Thyroid gland (tissue), 4 donors: Measurements from ENCODE around the gene STRN3. TPM values are rescaled to one million over a fixed set of nuclear protein-coding genes. Genes with fewer than 3 reads are reported as not detected.

Experiments used
- DNase-seq, 2 donors: peaks; one replicate each; pipeline ENCODE4 v3.0.0-alpha.2; 2019
- H3K27ac ChIP-seq, 3 donors: fragments of 200-600 bp; sonication (generic); 1 replicate in 2 of 3; 2 replicates in 1 of 3; pipeline ENCODE4 v1.5.1; 2016 to 2019; ENCODE audit warnings: mild to moderate bottlenecking in 1 of 3, moderate library complexity in 1 of 3
- H3K27me3 ChIP-seq: fragments of 200-600 bp; sonication (generic); one replicate; pipeline ENCODE4 v1.5.1; 2019
- H3K36me3 ChIP-seq, 2 donors: fragments of 200-600 bp; sonication (generic); one replicate each; pipeline ENCODE4 v1.5.1; 2016 to 2019
- H3K4me1 ChIP-seq, 2 donors: fragments of 200-600 bp; sonication (generic); one replicate each; pipeline ENCODE4 v1.5.1; 2017 to 2019
- H3K4me3 ChIP-seq, 3 donors: fragments of 200-600 bp; sonication (generic); replicated peaks in 1 of 3; 1 replicate in 2 of 3; 2 replicates in 1 of 3; pipeline ENCODE4 v1.5.1; 2016; ENCODE audit warnings: mild to moderate bottlenecking in 1 of 3
- H3K9me3 ChIP-seq: fragments of 200-600 bp; sonication (generic); one replicate; pipeline ENCODE4 v1.5.1; 2017
- CTCF ChIP-seq, 6 experiments: fragments of 200-600 bp in 3 of 6; fragments of 450-650 bp in 3 of 6; sonication (generic) in 3 of 6; IDR thresholded peaks; one replicate each; pipeline ENCODE4 v1.5.1; 2016 to 2019; ENCODE audit warnings: antibody characterized with exemption in 6 of 6, mild to moderate bottlenecking in 2 of 6, inconsistent platforms in 1 of 6, moderate library complexity in 1 of 6
- POLR2A ChIP-seq, 2 donors: fragments of 450-650 bp; IDR thresholded peaks; one replicate each; pipeline ENCODE4 v1.6.1; 2017; ENCODE audit warnings: antibody characterized with exemption in 2 of 2, mild to moderate bottlenecking in 2 of 2, moderate library complexity in 1 of 2
- WGBS, 2 donors: methylation state at CpG; one replicate each; pipeline ENCODE4 v1.1.5; 2017; 5-methylcytosine and 5-hydroxymethylcytosine counted together
- intact Hi-C: fragments of 100-400 bp; cut with DNase I; formaldehyde crosslinking; loops from one replicate; pipeline ENCODE4 v1.15.1; 2023
- total RNA-seq, 4 donors: library from RNA; depleted of rRNA; stranded (reverse); fragments of >200 nt; gene quantifications; one replicate each; pipeline ENCODE4 v1.2.3, GENCODE V29; 2016

STRN3 gene
- total RNA-seq, 4 donors from 2014 or later, result 46.3 to 77.5 (median 53.6) TPM

GRCh38 chr14:30893819-30894218 is 132.4 kb downstream of the STRN3 start:
- intact Hi-C loops, result no loop called here

GRCh38 chr14:30889244-30889594 is 137.0 kb downstream of the STRN3 start:
- TF ChIP-seq CTCF (IDR thresholded peaks at IDR 0.05) (no peak), POLR2A (IDR thresholded peaks at IDR 0.05) (no peak)
- no peaks in the 10 kb centered on the region for H3K4me1 ChIP-seq
- H3K4me3 ChIP-seq, result no peak overlapping the region
- 72 to 73% methylated on average over 4 of the region's 4 CpGs for WGBS, 2 donors
- no peaks in the 10 kb centered on the region for H3K36me3 ChIP-seq
- H3K27ac ChIP-seq, result no peak overlapping the region
- H3K9me3 ChIP-seq, result no peaks in the 10 kb centered on the region
- DNase-seq, result no peak
- no peaks in the 10 kb centered on the region for H3K27me3 ChIP-seq
- intact Hi-C loops, result no loop called here

More at GRCh38 chr14:30893819-30894218, 132.4 kb downstream of the STRN3 start:
- Histone ChIP-seq H3K27ac (no peak overlapping the region), H3K4me3 (no peak overlapping the region), H3K27me3 (no peaks in the 10 kb centered on the region), H3K36me3 (peaks cover 0 to 9% of the 10 kb centered on the region in 2 donors), H3K4me1 (no peaks in the 10 kb centered on the region), H3K9me3 (no peaks in the 10 kb centered on the region)
- 95 to 96% methylated on average over 2 of the region's 2 CpGs for WGBS, 2 donors
- no peak for DNase-seq
- TF ChIP-seq CTCF (IDR thresholded peaks at IDR 0.05), result no peak
- TF ChIP-seq POLR2A (IDR thresholded peaks at IDR 0.05), result no peak

GRCh38 chr14:30888480-30889243 is 137.5 kb downstream of the STRN3 start:
- H3K27me3 ChIP-seq, result no peaks in the 10 kb centered on the region
- no peaks in the 10 kb centered on the region for H3K9me3 ChIP-seq
- intact Hi-C loops, result no loop called here
- no peaks in the 10 kb centered on the region for H3K36me3 ChIP-seq
- H3K4me1 ChIP-seq, result no peaks in the 10 kb centered on the region
- no peak overlapping the region for H3K4me3 ChIP-seq
- no peak for DNase-seq
- WGBS, 2 donors, result 93 to 97% methylated on average over 5 of the region's 5 CpGs
- TF ChIP-seq POLR2A (IDR thresholded peaks at IDR 0.05), result no peak
- no peak for TF ChIP-seq CTCF (IDR thresholded peaks at IDR 0.05)
- H3K27ac ChIP-seq, result no peak overlapping the region

- intact Hi-C loops, result no loop called here
- Histone ChIP-seq H3K36me3 (no peaks in the 10 kb centered on the region), H3K27me3 (no peaks in the 10 kb centered on the region), H3K4me1 (no peaks in the 10 kb centered on the region), H3K27ac (no peak overlapping the region), H3K4me3 (no peak overlapping the region), H3K9me3 (no peaks in the 10 kb centered on the region)
- TF ChIP-seq CTCF (IDR thresholded peaks at IDR 0.05), result no peak
- TF ChIP-seq POLR2A (IDR thresholded peaks at IDR 0.05), result no peak
- WGBS, 2 donors, result 93% methylated on average over 7 of the region's 7 CpGs
- DNase-seq, result no peak
Observed at GRCh38 chr14:30885840-30886740, 140.1 kb downstream of the STRN3 start.

GRCh38 chr14:30884901-30885300 is 141.3 kb downstream of the STRN3 start:
- intact Hi-C loops, result no loop called here
- H3K27ac ChIP-seq, result no peak overlapping the region

More at GRCh38 chr14:30884901-30885300, 141.3 kb downstream of the STRN3 start:
- no peak overlapping the region for H3K4me3 ChIP-seq
- no peaks in the 10 kb centered on the region for H3K27me3 ChIP-seq
- TF ChIP-seq POLR2A (IDR thresholded peaks at IDR 0.05), result no peak
- TF ChIP-seq CTCF (IDR thresholded peaks at IDR 0.05), result no peak
- no peaks in the 10 kb centered on the region for H3K4me1 ChIP-seq
- no peaks in the 10 kb centered on the region for H3K9me3 ChIP-seq
- H3K36me3 ChIP-seq, result no peaks in the 10 kb centered on the region
- DNase-seq, result no peak
- WGBS, 2 donors, result 74 to 75% methylated on average over 3 of the region's 3 CpGs
